ENCODE measurements around the gene MRPL27.
"Not testable (repeated sequence)": the region's sequence is repeated elsewhere in the genome, so short reads cannot be mapped to it uniquely, and the experiment has no call there.

The MRPL27 gene

DNA sequence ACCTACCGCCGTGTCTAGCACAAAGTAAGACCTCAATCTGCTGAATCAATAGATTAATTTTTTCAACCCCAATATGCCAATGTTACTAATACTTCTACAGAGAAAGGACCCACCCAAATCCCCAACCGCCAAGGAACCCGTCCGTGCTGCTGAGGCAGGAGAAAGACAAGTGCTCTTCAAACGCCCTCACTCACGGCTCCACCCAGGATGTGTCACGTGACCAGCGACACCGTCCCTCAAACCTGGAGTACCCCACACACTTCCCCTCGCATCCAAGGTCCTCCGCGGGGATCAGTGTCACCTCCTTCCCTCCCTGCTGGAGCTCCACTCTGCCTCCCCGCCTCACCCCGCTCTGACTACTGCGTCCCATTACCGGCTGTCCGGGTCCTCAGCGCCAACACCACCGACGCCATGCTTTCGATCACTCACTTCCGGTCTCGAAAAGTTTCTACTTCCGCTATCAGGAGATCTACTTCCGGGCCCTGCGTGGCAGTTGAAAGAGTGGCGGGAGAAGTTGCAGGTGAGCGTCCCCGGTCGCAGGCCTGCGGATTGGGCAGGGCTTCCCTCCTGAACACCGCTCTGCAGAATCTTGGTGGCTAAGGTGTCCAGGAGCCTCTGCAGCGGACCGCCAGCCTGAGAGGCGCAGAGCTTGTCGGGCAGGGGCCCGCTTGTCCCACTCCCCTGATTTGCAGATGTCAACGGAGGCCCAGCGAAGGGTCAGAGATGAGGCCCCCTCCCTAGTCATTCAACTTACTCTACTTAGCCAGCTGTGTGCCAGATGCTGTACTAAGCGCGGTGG is at the start of gene MRPL27, which contains the start of gene EME1:
Gene MRPL27, minus strand, starts transcription at position 427 of the 799 bp plus-strand sequence. Its CDS starts 14 bp downstream, at position 413.
Gene EME1, plus strand, starts transcription at position 472 of the 799 bp plus-strand sequence. CDS start 1,980 bp downstream, outside the sequence.
- DNase-seq, result peak; percentile 90

DNA sequence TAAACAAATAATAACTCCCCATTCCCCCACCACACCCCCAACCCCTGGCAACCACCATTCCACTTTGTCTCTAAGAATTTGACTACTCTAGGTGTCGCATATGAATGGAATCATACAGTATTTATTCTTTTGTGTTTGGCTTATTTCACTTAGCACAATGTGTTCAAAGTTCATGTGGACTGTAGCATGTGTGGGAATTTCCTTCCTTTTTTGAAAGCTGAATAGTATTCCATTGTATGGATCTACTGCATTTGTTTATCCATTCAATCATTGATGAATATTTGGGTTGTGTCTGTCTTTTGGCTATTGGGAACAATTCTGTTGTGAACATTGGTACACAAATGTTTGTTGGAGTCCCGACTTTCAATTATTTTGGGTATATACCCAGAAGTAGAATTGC is 49.8 kb upstream of the MRPL27 start:
- DNase-seq, result no peak

DNA sequence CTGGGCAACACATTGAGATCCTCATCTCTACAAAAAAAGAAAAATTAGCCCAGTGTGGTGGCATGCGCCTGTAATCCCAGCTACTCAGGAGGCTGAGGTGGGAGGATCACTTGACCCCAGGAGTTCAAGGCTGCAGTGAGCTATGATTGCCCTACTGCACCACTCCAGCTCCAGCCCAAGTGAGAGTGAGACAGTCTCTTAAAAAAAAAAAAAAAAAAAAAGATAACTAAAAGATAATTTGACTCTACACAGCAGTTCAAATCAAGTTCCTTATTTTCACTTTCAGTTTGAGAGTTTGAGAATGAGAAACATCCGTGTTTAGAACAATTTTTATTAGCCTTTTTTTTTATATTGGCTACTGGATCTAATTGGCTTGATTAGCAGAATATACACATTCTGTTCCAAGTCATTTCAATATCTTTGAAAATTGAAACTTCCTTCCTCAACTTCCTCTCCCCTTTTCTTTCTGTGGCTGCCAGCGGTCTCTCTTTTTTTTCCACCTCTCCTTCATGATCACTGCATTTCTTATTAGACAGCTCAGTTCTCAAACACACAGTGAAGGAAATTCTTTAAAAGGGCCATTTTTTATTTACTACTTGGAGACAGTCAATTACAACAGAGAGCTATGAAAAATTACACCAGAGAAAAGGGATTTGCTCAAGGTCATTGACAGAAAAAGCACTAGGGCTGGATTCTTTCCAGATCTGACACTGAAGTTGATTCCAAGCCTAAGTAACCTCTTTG is 48.5 kb upstream of the MRPL27 start:
- no peak for DNase-seq

DNA sequence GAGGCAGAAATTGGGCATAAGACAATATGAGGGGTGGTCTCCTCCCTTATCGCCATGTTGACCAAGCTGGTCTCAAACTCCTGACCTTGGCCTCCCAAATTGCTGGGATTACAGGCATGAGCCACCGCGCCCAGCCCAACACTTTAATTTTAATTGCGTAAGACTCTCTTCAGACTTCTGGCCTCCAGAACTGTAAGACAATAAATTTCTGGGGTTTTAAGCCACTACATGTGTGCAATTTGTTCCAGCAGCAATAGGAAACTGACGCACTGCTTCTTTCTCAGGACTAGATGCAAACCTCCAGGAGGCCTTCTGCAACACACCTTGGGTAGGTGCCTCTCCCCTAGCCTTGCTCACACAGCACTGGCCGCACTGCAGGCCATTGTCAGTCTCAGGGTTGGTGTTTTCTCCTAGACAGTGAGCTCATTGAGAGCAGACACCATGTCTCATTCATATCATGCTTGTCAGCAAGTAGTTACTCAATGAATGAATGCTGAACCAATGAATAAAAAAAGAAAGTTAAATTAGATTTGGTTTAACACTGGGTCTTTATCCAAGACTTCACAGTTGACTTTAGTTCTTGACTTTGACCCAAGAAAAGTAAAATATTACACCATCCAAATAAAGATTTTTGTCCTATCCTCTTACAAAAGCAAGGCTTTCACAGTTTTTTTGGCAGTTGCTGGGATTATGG is 47.6 kb upstream of the MRPL27 start:
- DNase-seq, result no peak

DNA sequence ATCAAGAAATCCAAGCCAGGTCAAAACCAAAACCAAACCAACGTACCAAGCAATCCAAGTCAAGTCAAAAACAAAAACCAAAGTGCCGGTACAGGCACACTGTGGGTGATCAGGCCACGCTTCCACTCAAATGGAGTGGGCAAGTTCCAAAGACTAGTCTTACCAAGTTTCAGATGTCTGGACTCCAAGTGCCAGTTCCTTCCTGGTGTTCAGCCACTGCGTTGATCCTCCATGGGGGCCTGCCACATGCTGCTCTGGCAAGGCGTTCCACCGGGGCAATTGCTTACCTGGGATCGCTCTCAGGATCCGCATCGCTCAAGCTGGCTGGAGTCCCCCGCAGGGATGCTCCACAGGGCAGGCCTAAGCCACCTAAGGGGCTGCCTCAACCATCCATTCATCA is 46.6 kb upstream of the MRPL27 start:
- DNase-seq, result not testable (repeated sequence)

DNA sequence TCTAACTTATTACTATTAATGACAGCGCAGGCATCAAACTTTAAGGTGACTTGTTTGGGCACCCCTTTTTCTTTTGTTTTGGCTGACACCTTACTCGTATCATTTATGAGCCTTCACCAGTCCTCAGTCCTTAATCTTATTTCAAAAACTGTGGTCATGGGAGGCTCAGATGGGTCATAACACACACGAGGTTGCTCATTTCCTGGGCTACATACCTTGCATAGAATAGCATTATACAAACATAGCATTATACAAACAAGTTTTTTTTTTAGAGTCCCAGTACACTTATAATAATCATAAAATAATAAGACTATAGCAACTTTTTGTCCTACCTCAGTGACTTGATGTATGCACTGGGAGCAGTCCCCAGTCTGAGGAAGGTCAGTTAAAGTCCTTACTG is 41.8 kb upstream of the MRPL27 start:
- DNase-seq, result no peak

DNA sequence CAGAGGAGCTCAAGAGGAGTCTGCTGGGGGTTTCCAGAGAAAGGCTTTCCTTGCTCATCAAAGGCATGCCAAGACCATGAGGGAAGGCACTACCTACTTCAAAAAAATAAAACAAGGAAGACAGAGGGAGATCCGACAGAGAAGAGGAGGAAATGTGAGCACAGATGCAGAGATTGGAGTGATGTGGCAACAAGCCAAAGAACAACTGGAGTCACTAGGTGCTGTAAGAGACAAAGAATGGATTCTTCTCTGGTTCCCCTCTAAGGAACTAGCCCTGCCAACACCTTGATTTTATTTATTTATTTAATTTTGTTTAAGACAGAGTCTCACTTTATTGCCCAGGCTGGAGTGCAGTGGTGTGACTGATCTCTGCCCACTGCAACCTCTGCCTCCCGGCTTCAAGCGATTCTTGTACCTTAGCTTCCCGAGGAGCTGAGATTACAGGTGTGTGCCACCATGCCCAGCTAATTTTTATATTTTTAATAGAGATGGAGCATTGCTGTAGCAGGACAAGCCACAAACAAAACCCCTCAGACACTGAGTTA is 39.3 kb upstream of the MRPL27 start:
- no peak for DNase-seq

DNA sequence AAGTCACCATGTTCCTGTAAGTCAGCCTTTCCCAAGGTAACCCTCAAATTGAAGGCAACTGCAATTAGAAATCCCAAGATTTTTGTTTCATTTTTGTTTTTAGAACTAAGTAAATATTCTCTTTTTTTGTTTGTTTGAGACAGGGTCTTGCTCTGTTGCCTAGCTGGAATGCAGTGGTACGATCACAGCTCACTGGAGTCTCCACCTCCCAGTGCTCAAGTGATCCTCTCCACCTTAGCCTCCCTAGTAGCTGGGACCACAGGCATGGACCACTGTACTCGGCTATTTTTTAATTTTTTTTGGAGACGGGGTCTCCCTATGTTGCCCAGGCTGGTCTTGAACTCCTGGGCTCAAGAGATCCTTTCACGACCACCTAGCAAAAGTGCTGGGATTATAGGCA is 34.9 kb upstream of the MRPL27 start:
- DNase-seq, result no peak

DNA sequence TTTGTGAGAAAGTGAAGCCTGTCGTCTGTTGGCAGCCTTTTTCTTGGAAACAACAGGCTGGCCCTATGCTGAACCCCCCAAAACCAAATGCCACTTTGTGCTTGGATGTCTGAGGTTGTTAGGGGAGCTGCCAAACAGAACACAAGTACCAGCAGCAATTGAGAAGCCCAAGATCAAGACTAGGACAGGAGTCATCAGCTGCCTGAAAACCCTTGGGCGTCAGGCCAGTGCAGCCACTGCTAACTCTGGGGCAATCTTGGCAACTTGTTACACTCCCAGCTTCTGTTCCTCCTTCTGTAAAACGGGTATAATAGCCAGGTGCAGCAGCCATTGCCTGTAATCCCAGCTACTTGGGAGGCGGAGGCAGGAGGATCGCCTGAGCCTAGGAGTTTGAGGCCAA is 33.6 kb upstream of the MRPL27 start:
- DNase-seq, result no peak

DNA sequence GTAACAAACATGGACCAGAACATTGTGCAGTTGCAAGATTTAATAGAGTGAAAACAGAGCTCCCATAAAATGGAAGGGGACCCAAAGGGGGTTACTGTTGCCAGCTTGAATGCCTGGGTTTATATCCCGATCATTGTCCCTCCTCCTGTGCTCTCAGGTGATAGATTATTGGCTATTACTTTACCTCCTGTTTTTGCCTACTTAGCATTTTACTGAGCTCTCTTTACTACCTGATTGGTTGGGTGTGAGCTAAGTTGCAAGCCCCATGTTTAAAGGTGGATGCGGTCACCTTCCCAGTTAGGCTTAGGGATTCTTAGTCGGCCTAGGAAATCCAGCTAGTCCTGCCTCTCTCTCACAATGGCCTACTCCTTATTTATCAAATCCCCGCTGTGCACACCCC is 32.4 kb upstream of the MRPL27 start:
- not testable (repeated sequence) for DNase-seq

DNA sequence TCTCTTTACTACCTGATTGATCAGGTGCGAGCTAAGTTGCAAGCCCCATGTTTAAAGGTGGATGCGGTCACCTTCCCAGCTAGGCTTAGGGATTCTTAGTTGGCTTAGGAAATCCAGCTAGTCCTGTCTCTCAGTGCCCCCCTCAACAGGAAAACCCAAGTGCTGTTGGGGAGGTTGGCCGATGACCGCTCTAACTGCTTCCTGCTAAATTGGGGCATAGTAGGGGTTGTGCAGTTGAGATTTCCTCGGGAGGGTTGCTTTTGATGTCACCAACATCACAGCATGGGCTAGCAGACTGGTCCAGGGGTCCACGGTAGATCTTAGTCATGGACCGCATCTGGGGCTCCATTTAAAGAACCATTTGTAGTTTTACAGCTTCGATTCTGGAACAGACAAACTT is 26.6 kb upstream of the MRPL27 start:
- DNase-seq, result not testable (repeated sequence)

DNA sequence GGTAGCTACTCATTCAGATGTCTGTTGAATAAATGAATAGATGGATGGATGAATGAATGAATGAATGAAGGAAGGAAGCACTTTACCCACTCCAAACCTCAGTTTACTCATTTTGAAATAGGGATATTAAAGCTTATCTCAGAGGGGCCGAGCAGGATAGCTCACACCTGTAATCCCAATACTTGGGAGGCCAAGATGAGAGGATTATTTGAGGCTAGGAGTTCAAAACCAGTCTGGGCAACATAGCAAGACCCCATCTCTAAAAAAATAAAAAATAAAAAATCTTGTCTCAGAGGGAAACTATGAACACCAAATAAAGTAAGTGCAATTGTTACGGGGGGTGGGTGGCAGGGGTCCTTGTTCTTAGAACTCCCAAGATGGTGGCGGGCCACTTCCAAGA is 25.7 kb upstream of the MRPL27 start:
- not testable (repeated sequence) for DNase-seq

DNA sequence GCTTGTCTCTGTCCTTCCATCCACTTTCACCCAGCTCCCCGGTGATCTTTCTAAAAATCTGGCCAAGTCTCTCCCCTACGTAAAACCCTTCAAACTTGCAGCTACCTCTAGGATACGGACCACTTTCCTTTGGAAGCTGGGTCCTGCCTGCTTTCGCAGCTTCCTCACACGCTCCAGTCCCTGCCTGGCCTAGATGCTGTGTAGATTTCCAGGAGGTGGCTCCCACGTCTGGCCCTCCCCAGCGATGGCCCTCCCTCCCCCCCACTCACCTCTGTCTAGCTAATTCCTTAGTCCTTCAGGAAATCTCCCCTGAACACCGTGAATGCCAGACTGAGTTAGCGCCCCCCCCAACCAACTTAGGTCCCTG is 24.9 kb upstream of the MRPL27 start:
- DNase-seq, result no peak

DNA sequence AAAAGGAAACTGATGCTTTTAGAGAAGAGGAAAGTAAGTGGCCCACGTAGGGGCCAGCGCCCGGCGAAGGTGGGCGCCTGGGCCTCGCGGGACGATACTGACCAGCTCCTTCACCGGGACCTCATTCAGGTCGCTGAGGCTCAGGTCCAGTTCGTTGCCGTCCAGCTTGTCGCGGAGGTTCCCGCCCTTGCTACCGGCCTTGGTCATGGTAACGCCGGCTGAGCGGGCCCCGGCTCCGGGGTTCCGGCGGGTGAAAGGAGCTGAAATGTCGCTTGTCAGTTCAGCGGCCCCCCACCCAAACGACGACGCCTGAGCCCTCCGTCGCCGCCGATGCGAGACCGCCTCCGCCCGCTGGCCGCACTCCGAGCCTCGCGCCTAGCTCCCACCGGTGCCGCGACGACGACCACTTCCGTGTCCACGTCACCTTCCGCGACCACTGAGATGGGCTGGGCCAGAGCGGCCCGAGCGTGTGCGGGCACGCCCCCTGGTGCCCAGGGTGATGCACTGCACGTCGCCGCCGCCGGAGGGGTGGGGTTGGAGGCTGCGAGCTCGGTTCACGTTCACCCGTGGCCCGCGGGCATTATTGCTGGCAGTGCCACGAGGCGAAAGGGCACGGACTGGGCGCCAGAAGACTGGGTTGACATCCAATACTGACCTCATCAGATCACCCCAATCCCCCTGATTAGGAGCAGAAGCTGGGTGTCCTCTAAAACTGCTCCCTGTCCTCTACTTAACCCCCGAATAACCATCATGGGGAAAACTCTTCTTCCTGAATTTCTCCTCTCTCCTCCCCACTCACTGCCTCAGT is 24.3 kb upstream of the MRPL27 start, which contains the start of gene LRRC59:
Gene LRRC59, minus strand, starts transcription at position 413 of the 808 bp plus-strand sequence. Its CDS starts 206 bp downstream, at position 207.
- peak; percentile 97 for DNase-seq

DNA sequence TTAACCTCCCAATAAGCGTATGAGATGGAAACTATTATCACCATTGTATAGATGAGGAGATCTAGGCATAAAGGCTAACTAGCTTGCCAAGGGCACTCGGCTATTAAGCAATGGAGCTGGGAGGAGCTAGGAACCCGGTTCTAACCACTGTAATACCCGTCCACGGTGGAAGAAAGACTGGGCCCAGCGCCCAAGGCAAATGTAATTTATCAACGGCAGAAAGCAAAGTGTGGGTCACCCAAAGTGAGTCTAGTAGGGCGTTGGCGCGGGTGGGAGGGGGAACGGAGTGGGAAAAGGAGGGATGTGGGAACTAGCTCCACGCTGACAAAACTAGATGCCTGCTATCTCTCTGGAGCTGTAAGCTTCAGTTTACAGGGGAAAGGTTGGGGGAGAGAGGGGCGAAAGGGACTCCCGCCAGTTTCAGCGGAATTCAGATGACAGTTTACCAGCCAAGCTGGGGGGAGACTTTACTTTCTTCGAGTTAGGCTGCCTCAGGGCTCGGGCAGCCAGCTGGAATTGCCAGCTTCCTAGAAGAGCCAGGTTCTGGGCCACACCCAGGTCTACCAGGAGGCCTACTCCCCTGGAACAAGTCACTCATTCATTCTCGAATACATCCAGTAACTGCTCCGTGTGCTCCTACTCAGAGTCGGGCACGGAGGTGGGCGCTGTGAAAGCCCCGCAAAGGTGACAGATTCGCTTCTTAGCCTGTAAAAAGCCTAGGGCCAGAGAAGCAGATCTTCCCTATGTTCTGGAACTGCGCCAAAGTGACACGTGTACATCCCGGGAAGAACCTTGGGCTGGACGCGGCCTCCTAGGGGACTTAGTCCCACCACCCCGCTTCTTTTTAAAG is 23.5 kb upstream of the MRPL27 start:
- DNase-seq, result peak; percentile 41

DNA sequence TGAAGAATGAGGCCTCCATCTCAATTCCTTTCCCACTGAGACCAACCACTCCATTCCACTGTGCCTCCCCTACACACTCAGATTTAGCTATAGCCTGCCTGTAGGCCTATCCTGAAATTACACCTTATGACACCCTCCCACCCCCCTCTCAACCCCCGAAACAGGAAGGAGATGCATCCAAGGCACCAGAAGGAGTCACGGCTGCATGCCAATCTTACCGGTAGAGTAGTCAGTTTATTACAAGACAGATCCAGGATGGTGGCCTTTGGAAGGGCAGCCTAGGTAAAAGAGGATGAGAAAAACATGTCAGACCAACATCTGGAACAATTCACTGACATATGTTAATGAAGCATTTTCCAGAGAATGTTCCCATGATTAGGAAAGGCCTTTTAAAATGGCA is 21.7 kb upstream of the MRPL27 start:
- no peak for DNase-seq

DNA sequence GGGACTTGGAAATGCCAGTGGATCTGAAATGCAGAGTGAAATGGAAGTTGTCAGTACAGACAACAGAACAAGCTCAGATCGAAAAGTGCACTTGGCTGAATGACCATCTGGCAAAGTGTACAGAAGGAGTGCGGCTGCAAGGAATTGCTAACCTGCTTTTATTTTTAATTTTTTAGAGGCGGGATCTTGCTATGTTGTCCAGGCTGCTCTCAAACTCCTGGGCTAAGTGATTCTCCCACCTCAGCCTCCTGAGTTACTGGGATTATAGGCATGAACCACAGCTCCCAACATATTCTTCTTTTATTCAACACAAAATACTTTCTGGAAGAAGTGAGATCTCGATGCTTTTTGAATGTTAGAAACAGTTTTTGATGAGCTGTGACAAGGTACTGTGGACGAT is 20.7 kb upstream of the MRPL27 start:
- no peak for DNase-seq

DNA sequence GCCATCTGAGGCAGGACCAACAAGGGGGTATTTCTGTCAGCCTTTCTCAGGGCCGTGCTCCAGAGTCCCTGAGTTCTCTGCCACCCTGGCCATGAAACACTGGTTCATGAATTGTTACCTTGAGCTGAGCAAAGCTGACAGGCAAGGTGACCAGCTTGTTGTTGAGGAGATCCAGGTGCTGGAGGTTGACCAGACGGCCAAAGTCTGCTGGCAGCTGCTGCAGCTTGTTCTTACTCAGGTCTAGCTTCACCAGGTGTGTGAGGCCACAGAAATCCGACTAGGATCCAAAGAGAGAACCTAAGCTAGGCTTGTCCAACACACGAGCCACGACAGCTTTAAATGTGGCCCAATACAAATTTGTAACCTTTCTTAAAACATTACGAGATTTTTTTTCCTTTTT is 19.6 kb upstream of the MRPL27 start:
- no peak for DNase-seq

DNA sequence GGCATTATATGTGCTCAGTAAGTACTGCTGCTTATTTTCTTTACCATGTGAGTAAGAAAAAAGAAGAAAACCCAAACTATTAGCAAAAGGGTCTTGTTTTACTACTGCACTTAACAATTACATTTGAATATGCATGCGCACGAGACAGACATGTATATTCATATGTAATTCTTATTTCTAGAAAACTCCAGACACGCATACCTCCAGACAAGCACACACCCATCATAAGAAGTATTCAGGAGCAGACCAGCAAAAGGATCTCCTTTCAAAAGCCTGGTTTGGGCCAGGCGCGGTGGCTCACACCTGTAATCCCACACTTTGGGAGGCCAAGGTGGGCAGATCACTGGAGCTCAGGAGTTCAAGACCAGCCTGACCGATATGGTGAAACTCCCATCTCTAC is 16.6 kb upstream of the MRPL27 start:
- DNase-seq, result no peak

DNA sequence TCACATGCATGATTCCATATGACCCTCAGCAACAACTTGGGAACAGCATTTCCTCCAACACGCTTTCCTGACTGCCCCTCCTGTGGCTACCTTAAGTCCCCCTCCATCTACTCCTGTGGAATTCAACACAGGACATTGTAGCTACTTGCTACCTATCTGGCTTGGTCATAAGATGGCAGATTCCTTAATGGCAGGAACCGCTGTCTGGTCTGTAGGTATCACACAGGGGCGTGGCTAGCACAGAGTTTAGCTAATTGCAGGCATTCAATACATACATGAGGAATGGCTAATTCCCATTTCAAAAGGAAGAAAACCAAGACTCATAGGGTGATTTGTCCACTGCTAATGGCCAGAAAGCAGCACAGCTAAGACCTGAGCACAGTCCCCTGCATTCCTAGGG is 15.7 kb upstream of the MRPL27 start:
- DNase-seq, result no peak

DNA sequence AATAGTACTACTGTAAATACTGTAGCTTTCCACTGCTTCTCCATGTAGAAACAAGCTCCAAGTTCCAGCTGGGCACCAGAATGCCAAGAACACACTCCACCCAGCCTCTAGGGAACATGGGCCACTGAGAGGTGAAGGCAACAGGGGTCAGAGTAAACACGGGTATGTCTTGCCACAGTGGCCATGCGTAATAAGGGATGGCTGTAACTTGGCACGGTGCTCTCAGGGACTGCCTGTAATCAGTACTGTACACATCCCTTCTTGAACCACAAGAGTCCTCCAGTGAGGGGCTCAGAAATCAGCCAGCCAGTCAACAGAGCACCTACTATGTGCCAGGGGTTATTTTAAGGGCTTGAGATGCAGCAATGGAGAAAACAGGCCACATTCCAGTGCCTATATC is 13.5 kb upstream of the MRPL27 start:
- DNase-seq, result no peak

All from stimulated activated CD8-positive, alpha-beta memory T cell treated with anti-CD3 and anti-CD28 coated beads, Interleukin-4, amount 100 ng/mL, for 48 hours (primary cell).